ENCODE data around the gene RNF10.

DNA sequence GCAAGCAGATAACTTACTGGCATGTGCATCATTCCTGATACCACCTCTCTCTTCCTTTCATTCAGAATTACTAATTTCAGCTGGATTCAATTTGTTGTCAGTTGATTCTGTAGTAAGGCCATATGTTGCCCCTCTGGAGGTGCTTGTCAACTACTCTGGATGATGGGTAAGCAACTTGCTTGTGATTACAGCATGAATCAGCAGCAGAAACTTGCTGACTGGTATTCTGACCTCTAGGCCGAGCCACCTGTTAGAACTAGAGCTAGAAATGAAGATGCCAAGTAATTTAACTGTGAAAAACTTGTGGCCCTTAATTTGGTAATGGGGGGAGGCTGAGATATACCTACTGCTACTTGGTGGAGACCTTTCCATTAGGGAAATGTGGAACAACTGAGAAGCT, 5.1 kb downstream of the RNF10 start:
- no peak for TF ChIP-seq POLR2AphosphoS5 (IDR thresholded peaks at IDR 0.05; ENCODE audit: borderline replicate concordance, low read depth, low read length)
- TF ChIP-seq EZH2 (IDR thresholded peaks at IDR 0.05): no peak

Measured in SK-N-MC (cell line).